H1 (cell line): ENCODE results near the gene GLRA1. TPM values are rescaled to one million over a fixed set of nuclear protein-coding genes. Genes with fewer than 3 reads are reported as not detected.

ENCODE experiments used
- CTCF ChIA-PET: fragments of 300-600 bp; sonication (Branson Sonifier 250); formaldehyde crosslinking; loops from one replicate; lab custom pipeline; 2021; ENCODE audit not compliant: partially characterized antibody; lab: Charles Lee
- POLR2A ChIA-PET: fragments of 300-600 bp; sonication (Branson Sonifier 250); formaldehyde crosslinking; loops from one replicate; lab custom pipeline; 2021; ENCODE audit warnings: inconsistent platforms; ENCODE audit not compliant: partially characterized antibody; lab: Charles Lee
- DNase-seq, 2 experiments: peaks; one replicate each; pipeline versions ENCODE4 v3.0.0 to v3.0.0-alpha.2; 2010 to 2022; ENCODE audit warnings: low spot score in 2 of 2, low read depth in 1 of 2, mixed read lengths in 1 of 2
- FAIRE-seq: peaks from 2 replicates; lab custom pipeline; 2011; peaks lifted over from hg19 to GRCh38; lab: Jason Lieb, UNC
- H2AFZ ChIP-seq: 2 replicates; pipeline ENCODE4 v1.8.1; 2012; ENCODE audit warnings: low read length, inconsistent platforms
- H2AK5ac ChIP-seq: 2 replicates; pipeline ENCODE4 v1.6.1; 2013; ENCODE audit warnings: low read depth, low read length
- H2BK120ac ChIP-seq: replicated peaks from 2 replicates; pipeline ENCODE3; 2013; ENCODE audit warnings: low read depth, low read length, inconsistent platforms
- H2BK12ac ChIP-seq: 2 replicates; pipeline ENCODE4 v1.6.1; 2013; ENCODE audit warnings: low read depth, low read length
- H2BK15ac ChIP-seq: 2 replicates; pipeline ENCODE4 v1.6.1; 2013; ENCODE audit warnings: low read length
- H2BK20ac ChIP-seq: 2 replicates; pipeline ENCODE4 v1.6.1; 2013; ENCODE audit warnings: low read length
- H2BK5ac ChIP-seq: 2 replicates; pipeline ENCODE4 v1.6.1; 2013; ENCODE audit warnings: low read depth, low read length
- H3K14ac ChIP-seq: 2 replicates; pipeline ENCODE4 v1.6.1; 2013; ENCODE audit warnings: inconsistent platforms; ENCODE audit not compliant: insufficient read length
- H3K18ac ChIP-seq: 2 replicates; pipeline ENCODE4 v1.6.1; 2013; ENCODE audit warnings: low read length; ENCODE audit errors: extremely low read depth
- H3K23ac ChIP-seq: 2 replicates; pipeline ENCODE4 v1.6.1; 2013; ENCODE audit warnings: inconsistent platforms; ENCODE audit not compliant: insufficient read length
- H3K23me2 ChIP-seq: 2 replicates; pipeline ENCODE4 v1.6.1; 2013; ENCODE audit warnings: low read depth, low read length
- H3K27ac ChIP-seq: 2 replicates; pipeline ENCODE4 v1.6.1; 2011; ENCODE audit warnings: low read depth, low read length, inconsistent platforms
- H3K27me3 ChIP-seq, 4 experiments: replicated peaks in 1 of 4; 1 replicate in 1 of 4; 2 replicates in 3 of 4; pipeline versions ENCODE4 v1.6.1 to v1.8.1; 2011 to 2013; ENCODE audit warnings: low read length in 3 of 4, mild to moderate bottlenecking in 3 of 4, inconsistent platforms in 2 of 4, mixed read lengths in 2 of 4, moderate library complexity in 1 of 4; ENCODE audit not compliant: control insufficient read depth in 3 of 4, insufficient read depth in 3 of 4; ENCODE audit errors: extremely low read depth in 1 of 4
- H3K36me3 ChIP-seq, 4 experiments: 2 replicates each; pipeline versions ENCODE4 v1.6.1 to v1.8.1; 2011 to 2013; ENCODE audit warnings: mild to moderate bottlenecking in 4 of 4, low read length in 3 of 4, moderate library complexity in 2 of 4, control low read depth in 1 of 4, inconsistent platforms in 1 of 4; ENCODE audit not compliant: insufficient read depth in 4 of 4, control insufficient read depth in 2 of 4
- H3K4ac ChIP-seq: replicated peaks from 2 replicates; pipeline ENCODE3; 2013; ENCODE audit warnings: low read length, low read depth, mixed read lengths, inconsistent platforms; ENCODE audit not compliant: insufficient read length
- H3K4me1 ChIP-seq, 4 experiments: replicated peaks in 1 of 4; 1 replicate in 1 of 4; 2 replicates in 3 of 4; pipeline versions ENCODE4 v1.6.1 to v1.8.1; 2011 to 2013; ENCODE audit warnings: low read length in 3 of 4, inconsistent platforms in 2 of 4, mixed read lengths in 1 of 4; ENCODE audit not compliant: insufficient read depth in 4 of 4, control insufficient read depth in 3 of 4
- H3K4me2 ChIP-seq, 2 experiments: 2 replicates each; pipeline versions ENCODE4 v1.6.1 to v1.8.1; 2011 to 2013; ENCODE audit warnings: low read depth in 2 of 2, low read length in 2 of 2, control low read depth in 1 of 2, inconsistent platforms in 1 of 2, mild to moderate bottlenecking in 1 of 2; ENCODE audit not compliant: insufficient read depth in 1 of 2
- H3K4me3 ChIP-seq, 4 experiments: fragments of 200-600, 300-600 bp in 1 of 4; sonication (generic), shearing (Covaris generic), sonication (Bioruptor Twin) in 1 of 4; 2 replicates each; pipeline versions ENCODE4 v1.5.1 to v1.8.1; 2011 to 2016; ENCODE audit warnings: low read length in 4 of 4, low read depth in 3 of 4, control low read depth in 2 of 4, inconsistent platforms in 2 of 4, mild to moderate bottlenecking in 2 of 4, mixed read lengths in 1 of 4, moderate library complexity in 1 of 4; ENCODE audit not compliant: insufficient read depth in 2 of 4; ENCODE audit errors: extremely low read depth in 1 of 4
- H3K56ac ChIP-seq: replicated peaks from 2 replicates; pipeline ENCODE3; 2013; ENCODE audit warnings: low read depth, mild to moderate bottlenecking, mixed read lengths, low read length, inconsistent platforms; ENCODE audit not compliant: insufficient read length
- H3K79me1 ChIP-seq: 2 replicates; pipeline ENCODE4 v1.6.1; 2013; ENCODE audit warnings: low read depth, low read length, control low read depth
- H3K79me2 ChIP-seq, 2 experiments: 2 replicates each; pipeline versions ENCODE4 v1.6.1 to v1.8.1; 2012 to 2013; ENCODE audit warnings: low read length in 2 of 2, mild to moderate bottlenecking in 2 of 2, inconsistent platforms in 1 of 2; ENCODE audit not compliant: insufficient read depth in 2 of 2, control insufficient read depth in 1 of 2
- H3K9ac ChIP-seq, 4 experiments: replicated peaks in 1 of 4; 1 replicate in 1 of 4; 2 replicates in 3 of 4; pipeline versions ENCODE4 v1.6.1 to v1.8.1; 2011 to 2013; ENCODE audit warnings: low read depth in 3 of 4, low read length in 3 of 4, control low read depth in 2 of 4, mild to moderate bottlenecking in 2 of 4, moderate library complexity in 2 of 4, inconsistent platforms in 1 of 4; ENCODE audit errors: extremely low read depth in 1 of 4
- H3K9me3 ChIP-seq, 2 experiments: 2 replicates each; pipeline versions ENCODE4 v1.6.1 to v1.8.1; 2012 to 2013; ENCODE audit warnings: mild to moderate bottlenecking in 2 of 2, moderate library complexity in 2 of 2, control low read depth in 1 of 2, inconsistent platforms in 1 of 2, low read depth in 1 of 2, low read length in 1 of 2, mixed read lengths in 1 of 2; ENCODE audit not compliant: insufficient read depth in 2 of 2
- H4K20me1 ChIP-seq, 2 experiments: replicated peaks in 1 of 2; 2 replicates each; pipeline versions ENCODE3 to v1.8.1; 2011 to 2013; ENCODE audit warnings: inconsistent platforms in 2 of 2, low read length in 2 of 2, mild to moderate bottlenecking in 1 of 2; ENCODE audit not compliant: insufficient read depth in 2 of 2, control insufficient read depth in 1 of 2
- H4K5ac ChIP-seq: 2 replicates; pipeline ENCODE4 v1.6.1; 2013; ENCODE audit warnings: low read length, low read depth, mixed read lengths, inconsistent platforms; ENCODE audit not compliant: insufficient read length
- H4K8ac ChIP-seq: 2 replicates; pipeline ENCODE4 v1.8.0; 2013; ENCODE audit warnings: mild to moderate bottlenecking, moderate library complexity, low read length, inconsistent platforms; ENCODE audit not compliant: insufficient read depth; ENCODE audit errors: extremely low read depth
- H4K91ac ChIP-seq: replicated peaks from 2 replicates; pipeline ENCODE3; 2013; ENCODE audit warnings: low read length, mixed read lengths, inconsistent platforms; ENCODE audit not compliant: insufficient read length
- CREB1 ChIP-seq: IDR thresholded peaks from 2 replicates; pipeline ENCODE4 v1.6.1; 2012; ENCODE audit warnings: inconsistent platforms
- KDM5A ChIP-seq: fragments of 200-600 bp; IDR thresholded peaks from 2 replicates; pipeline ENCODE4 v1.7.1; 2012; ENCODE audit warnings: mild to moderate bottlenecking, low read length, inconsistent platforms, mixed read lengths
- RFX5 ChIP-seq: IDR thresholded peaks from 2 replicates; pipeline ENCODE4 v1.6.1; 2011; ENCODE audit warnings: low read depth, low read length, improper control_type of control experiment, borderline replicate concordance
- SIN3A ChIP-seq, 2 experiments: IDR thresholded peaks in 1 of 2; conservative IDR thresholded peaks in 1 of 2; 2 replicates each; pipeline ENCODE4 v1.6.1; 2011 to 2012; ENCODE audit warnings: low read length in 2 of 2, improper control_type of control experiment in 1 of 2, low read depth in 1 of 2, mild to moderate bottlenecking in 1 of 2
- SP1 ChIP-seq: IDR thresholded peaks from 2 replicates; pipeline ENCODE4 v1.6.1; 2011; ENCODE audit warnings: low read depth, low read length
- TAF7 ChIP-seq: optimal IDR thresholded peaks from 2 replicates; pipeline ENCODE3; 2011; ENCODE audit warnings: low read depth, mild to moderate bottlenecking, inconsistent platforms, low read length, moderate library complexity, borderline replicate concordance
- TBP ChIP-seq: IDR thresholded peaks from 2 replicates; pipeline ENCODE4 v1.6.1; 2011; ENCODE audit warnings: low read depth, low read length, improper control_type of control experiment
- WGBS, 2 experiments: shearing (Covaris generic) in 1 of 2; methylation state at CpG; one replicate each; pipeline versions ENCODE4 v1.1.6 to v1.1.7; 2013 to 2015; ENCODE audit warnings: low lambda C conversion rate in 2 of 2, mixed read lengths in 2 of 2, inconsistent platforms in 1 of 2, low coverage in 1 of 2, missing lambda C conversion rate in 1 of 2; ENCODE audit not compliant: insufficient replicate concordance in 2 of 2, insufficient coverage in 1 of 2, insufficient read length in 1 of 2; ENCODE audit errors: extremely low coverage in 1 of 2, missing lambda C conversion rate in 1 of 2; 5-methylcytosine and 5-hydroxymethylcytosine counted together
- polyA plus RNA-seq, 7 experiments: library from polyadenylated mRNA; depleted of rRNA in 3 of 7; stranded (reverse) in 5 of 7; unstranded in 2 of 7; fragments of >200 nt in 5 of 7; fragments of 200-250 nt in 2 of 7; gene quantifications; 1 replicate in 5 of 7; 2 replicates in 1 of 7; 4 replicates in 1 of 7; pipeline versions ENCODE4 v1.2.1 to v1.2.3, GENCODE V29; 2011 to 2013; ENCODE audit warnings: missing spikeins in 2 of 7, mixed read lengths in 2 of 7
- total RNA-seq: library from RNA; stranded (reverse); fragmentation: NEBNext Ultra II Directional; extraction: Animal tissue kit (Norgen Biotek cat#: 25700); gene quantifications from 2 replicates; pipeline ENCODE4 v1.2.1, GENCODE V29; 2021

The GLRA1 gene
- total and polyA plus RNA-seq, 2 of the 8 experiments (the other 6 are each of a cell fraction or from before 2014, with no cell fraction given): not detected

- no peaks in the 10 kb centered on the region for H3K36me3 ChIP-seq
- POLR2A ChIA-PET: no interaction called here
- CTCF ChIA-PET: interaction anchor here (0.7 to 1.4 kb wide), 3 partner anchors 9 to 40 kb away, joined by 3 read pairs; no protein-coding TSS in a partner anchor
- no peaks in the 10 kb centered on the region for H3K9me3 ChIP-seq
- no peak overlapping the region for H3K4ac ChIP-seq
- no peaks in the 10 kb centered on the region for H4K20me1 ChIP-seq
- H4K91ac ChIP-seq: no peak overlapping the region
- no peaks in the 10 kb centered on the region for H3K27me3 ChIP-seq
- no peak overlapping the region for H3K56ac ChIP-seq
- no peak overlapping the region for H4K8ac ChIP-seq
- no peak overlapping the region for H2BK12ac ChIP-seq
- H4K5ac ChIP-seq: no peak overlapping the region
- no peak overlapping the region for H3K4me2 ChIP-seq
- H2AK5ac ChIP-seq: no peak overlapping the region
- no peaks in the 10 kb centered on the region for H3K79me1 ChIP-seq
- no peak overlapping the region for H3K4me3 ChIP-seq
- H2BK15ac ChIP-seq: no peak overlapping the region
- no peak overlapping the region for H2BK120ac ChIP-seq
- H2BK5ac ChIP-seq: no peak overlapping the region
- no peak overlapping the region for H2AFZ ChIP-seq
- H3K23ac ChIP-seq: no peak overlapping the region
- no peak for FAIRE-seq
- H3K18ac ChIP-seq: no peak overlapping the region
- H3K23me2 ChIP-seq: no peaks in the 10 kb centered on the region
- no peaks in the 10 kb centered on the region for H3K79me2 ChIP-seq
- DNase-seq: no peak
- no peak overlapping the region for H3K27ac ChIP-seq
- H3K9ac ChIP-seq: no peak overlapping the region
- WGBS, 2 experiments: 79% methylated on average over 4 of the region's 4 CpGs; no CpG with 5 or more reads in 1 of the 2 experiments
- H3K14ac ChIP-seq: no peak overlapping the region
- H3K4me1 ChIP-seq: peaks cover 0 to 4% (median 0%) of the 10 kb centered on the region in 4 experiments; a peak in 2 of 7 replicates
- H2BK20ac ChIP-seq: no peak overlapping the region
- TF ChIP-seq TBP (no peak), RFX5 (no peak), TAF7 (no peak), SIN3A (conservative IDR thresholded peaks at IDR 0.05 in 1 of 2, IDR thresholded peaks at IDR 0.05 in 1 of 2; ENCODE audit: low read depth in 1 of 2, low read length in 2 of 2) (no peak), KDM5A (no peak), SP1 (no peak), CREB1 (no peak)
These were observed 39.8 kb upstream of the GLRA1 start for GRCh38 chr5:151964471-151964870.
